Mesothelial cell of epicardium (in vitro differentiated cells): Measurements from ENCODE around the gene SCAP. TPM values are rescaled to one million over a fixed set of nuclear protein-coding genes. Genes with fewer than 3 reads are reported as not detected.

Experiments
- DNase-seq, 2 experiments: peaks; one replicate each; pipeline ENCODE4 v3.0.0; 2021; ENCODE audit warnings: low spot score in 2 of 2; ENCODE audit not compliant: unreplicated experiment in 2 of 2
- H3K27ac Mint-ChIP-seq: 2 replicates; pipeline ENCODE4 v1.8.0; 2021; ENCODE audit warnings: mixed read lengths
- H3K27me3 Mint-ChIP-seq: 2 replicates; pipeline ENCODE4 v1.8.0; 2021; ENCODE audit warnings: low read depth, mixed read lengths
- H3K36me3 Mint-ChIP-seq: 2 replicates; pipeline ENCODE4 v1.8.0; 2021; ENCODE audit warnings: mixed read lengths
- H3K4me1 Mint-ChIP-seq: 2 replicates; pipeline ENCODE4 v1.8.0; 2021; ENCODE audit warnings: mixed read lengths
- H3K4me3 Mint-ChIP-seq: 2 replicates; pipeline ENCODE4 v1.8.0; 2021; ENCODE audit warnings: mild to moderate bottlenecking, moderate library complexity, mixed read lengths
- H3K9me3 Mint-ChIP-seq: 2 replicates; pipeline ENCODE4 v1.8.0; 2021; ENCODE audit warnings: mixed read lengths
- CTCF ChIP-seq: fragments of 200-600 bp; sonication (generic); IDR thresholded peaks from one replicate; pipeline ENCODE4 v1.5.0; 2021; ENCODE audit warnings: antibody characterized with exemption; ENCODE audit not compliant: unreplicated experiment
- total RNA-seq: library from RNA; stranded (reverse); gene quantifications from 3 replicates; pipeline ENCODE4 v1.2.1, GENCODE V29; 2021

Gene SCAP
- total RNA-seq, 1 donor from 2014 or later = 113 TPM

- H3K4me1 Mint-ChIP-seq = peaks cover 4% of the 10 kb centered on the region
- H3K4me3 Mint-ChIP-seq = no peak overlapping the region
- peak overlapping the region; percentile 12 for H3K27ac Mint-ChIP-seq
- no peak for DNase-seq
- TF ChIP-seq CTCF = no peak
- H3K9me3 Mint-ChIP-seq = no peaks in the 10 kb centered on the region
- peaks cover 9% of the 10 kb centered on the region for H3K36me3 Mint-ChIP-seq
- no peaks in the 10 kb centered on the region for H3K27me3 Mint-ChIP-seq
Observed at GRCh38 chr3:47419083-47420043, 56.4 kb downstream of the SCAP start.

GRCh38 chr3:47418167-47419082 lies 57.3 kb downstream of the SCAP start:
- Mint-ChIP-seq H3K27me3 (no peaks in the 10 kb centered on the region), H3K36me3 (peaks cover 9% of the 10 kb centered on the region), H3K4me3 (no peak overlapping the region), H3K9me3 (no peaks in the 10 kb centered on the region), H3K4me1 (peaks cover 4% of the 10 kb centered on the region), H3K27ac (peak overlapping the region; percentile 12)
- TF ChIP-seq CTCF = no peak
- no peak for DNase-seq

GRCh38 chr3:47416041-47416440 lies 59.7 kb downstream of the SCAP start:
- no peak for TF ChIP-seq CTCF
- peak overlapping the region; percentile 0 for H3K27ac Mint-ChIP-seq
- no peaks in the 10 kb centered on the region for H3K9me3 Mint-ChIP-seq
- no peaks in the 10 kb centered on the region for H3K27me3 Mint-ChIP-seq
- H3K36me3 Mint-ChIP-seq = peaks cover 13% of the 10 kb centered on the region
- no peaks in the 10 kb centered on the region for H3K4me1 Mint-ChIP-seq
- DNase-seq = no peak
- no peak overlapping the region for H3K4me3 Mint-ChIP-seq

GRCh38 chr3:47414666-47415587 lies 60.8 kb downstream of the SCAP start:
- TF ChIP-seq CTCF = no peak
- H3K9me3 Mint-ChIP-seq = no peaks in the 10 kb centered on the region
- no peaks in the 10 kb centered on the region for H3K27me3 Mint-ChIP-seq
- H3K4me1 Mint-ChIP-seq = no peaks in the 10 kb centered on the region
- DNase-seq = no peak
- H3K36me3 Mint-ChIP-seq = peaks cover 13% of the 10 kb centered on the region
- no peak overlapping the region for H3K27ac Mint-ChIP-seq
- H3K4me3 Mint-ChIP-seq = no peak overlapping the region

- no peak overlapping the region for H3K27ac Mint-ChIP-seq
- H3K27me3 Mint-ChIP-seq = no peaks in the 10 kb centered on the region
- peaks cover 13% of the 10 kb centered on the region for H3K36me3 Mint-ChIP-seq
- no peak overlapping the region for H3K4me3 Mint-ChIP-seq
- no peaks in the 10 kb centered on the region for H3K9me3 Mint-ChIP-seq
- no peak for TF ChIP-seq CTCF
- DNase-seq = no peak
- no peaks in the 10 kb centered on the region for H3K4me1 Mint-ChIP-seq
Observed at GRCh38 chr3:47414161-47414564, 61.6 kb downstream of the SCAP start.
